Measurements from ENCODE around the gene DPH5. TPM values are rescaled to one million over a fixed set of nuclear protein-coding genes. Genes with fewer than 3 reads are reported as not detected.

Gene DPH5
- total and polyA plus RNA-seq, 10 of the 15 experiments (the other 5 are each of a cell fraction or from before 2014, with no cell fraction given), result 44.1 to 95.7 (median 66.4) TPM

GRCh38 chr1:101051688-101052638, 26.4 kb upstream of the DPH5 start (continued):
- TF ChIP-seq ZBTB4 (CRISPR knock-in tag; IDR thresholded peaks at IDR 0.05) (no peak), PAX8 (IDR thresholded peaks at IDR 0.05) (no peak), CUX1 (IDR thresholded peaks at IDR 0.05; ENCODE audit: insufficient replicate concordance, low read depth, low read length) (no peak), ESRRA (IDR thresholded peaks at IDR 0.05; ENCODE audit: low read length) (no peak), FOXM1 (IDR thresholded peaks at IDR 0.05; ENCODE audit: low read depth, low read length) (peak; percentile 51; the same call in 1 of the 2 replicates), SRF (IDR thresholded peaks at IDR 0.05; ENCODE audit: low read depth in 2 of 2, low read length in 2 of 2) (no peak), CBX3 (IDR thresholded peaks at IDR 0.05; ENCODE audit: borderline replicate concordance, low read depth) (no peak), SREBF2 (IDR thresholded peaks at IDR 0.05; ENCODE audit: low read length) (no peak), SIN3A (IDR thresholded peaks at IDR 0.05; ENCODE audit: low read depth, low read length) (no peak), MEF2B (IDR thresholded peaks at IDR 0.05; ENCODE audit: partially characterized antibody, poor library complexity, severe bottlenecking) (no peak), ETV6 (conservative IDR thresholded peaks at IDR 0.05 in 1 of 2, IDR thresholded peaks at IDR 0.05 in 1 of 2; ENCODE audit: borderline replicate concordance in 1 of 2, low read depth in 1 of 2) (0 out of 4 replicates have a peak, but pooled peaks of 1 of the 2 experiments have one; percentile 18), MLLT1 (IDR thresholded peaks at IDR 0.05) (no peak), IKZF1 (conservative IDR thresholded peaks at IDR 0.05) (no peak), BCL3 (IDR thresholded peaks at IDR 0.05; ENCODE audit: borderline replicate concordance, insufficient read depth, low read depth, low read length, poor library complexity, severe bottlenecking) (no peak), TAF1 (IDR thresholded peaks at IDR 0.05; ENCODE audit: borderline replicate concordance, low read depth, low read length) (no peak), EGR1 (IDR thresholded peaks at IDR 0.05; ENCODE audit: borderline replicate concordance in 1 of 2, low read depth in 2 of 2, low read length in 2 of 2) (no peak)

All from GM12878 (cell line).